MCF 10A (cell line): Measurements from ENCODE around the gene BNC1. TPM values are rescaled to one million over a fixed set of nuclear protein-coding genes. Genes with fewer than 3 reads are reported as not detected.

ENCODE experiments used
- BruUV-seq: library from RNA; stranded (reverse); fragments of 400-500 nt; replicated peaks from 2 replicates; lab custom pipeline; 2021; lab: Mats Ljungman, UMichigan
- CTCF ChIA-PET: fragments of 300-600 bp; sonication (Branson Sonifier 250); formaldehyde crosslinking; extraction: SDS; loops from one replicate; lab custom pipeline; 2021; ENCODE audit warnings: antibody characterized with exemption, inconsistent platforms; lab: Yijun Ruan, JAX
- POLR2A ChIA-PET: fragments of 300-600, 350-650 bp; sonication (Branson Sonifier 250); formaldehyde crosslinking; extraction: SDS; loops from one replicate; lab custom pipeline; 2020; ENCODE audit warnings: antibody characterized with exemption, inconsistent platforms; lab: Yijun Ruan, JAX
- DNase-seq: peaks from one replicate; pipeline ENCODE4 v3.0.0-alpha.2; 2018; ENCODE audit not compliant: unreplicated experiment
- H3K27ac Mint-ChIP-seq: one replicate; pipeline ENCODE4 v1.8.0; 2022; ENCODE audit warnings: mild to moderate bottlenecking, low read depth, mixed read lengths; ENCODE audit not compliant: unreplicated experiment
- H3K27me3 Mint-ChIP-seq: one replicate; pipeline ENCODE4 v1.8.0; 2022; ENCODE audit warnings: mixed read lengths; ENCODE audit not compliant: insufficient read depth, unreplicated experiment
- H3K36me3 Mint-ChIP-seq: one replicate; pipeline ENCODE4 v1.8.0; 2022; ENCODE audit warnings: mild to moderate bottlenecking, moderate library complexity, mixed read lengths; ENCODE audit not compliant: insufficient read depth, unreplicated experiment
- H3K4me1 Mint-ChIP-seq: one replicate; pipeline ENCODE4 v1.8.0; 2022; ENCODE audit warnings: mixed read lengths; ENCODE audit not compliant: insufficient read depth, unreplicated experiment
- H3K4me3 Mint-ChIP-seq: one replicate; pipeline ENCODE4 v1.8.0; 2022; ENCODE audit warnings: mild to moderate bottlenecking, moderate library complexity, mixed read lengths; ENCODE audit not compliant: unreplicated experiment
- H3K9me3 Mint-ChIP-seq: one replicate; pipeline ENCODE4 v1.8.0; 2022; ENCODE audit warnings: mixed read lengths; ENCODE audit not compliant: unreplicated experiment
- intact Hi-C: fragments of 100-400 bp; cut with micrococcal nuclease; formaldehyde crosslinking; loops from 2 replicates; pipeline ENCODE4 v1.14.1; 2022
- total RNA-seq: library from RNA; stranded (reverse); gene quantifications from 2 replicates; pipeline ENCODE4 v1.2.3, GENCODE V29; 2022
- TF ChIP-seq, protein P1 (sequence below): fragments of 200-600 bp; IDR thresholded peaks from one replicate; pipeline ENCODE4 v1.8.0; 2022; ENCODE audit warnings: antibody characterized with exemption, mild to moderate bottlenecking; ENCODE audit not compliant: unreplicated experiment

The BNC1 gene
- total RNA-seq, 1 experiment from 2014 or later = 93.5 TPM

- TF ChIP-seq, protein P1, sequence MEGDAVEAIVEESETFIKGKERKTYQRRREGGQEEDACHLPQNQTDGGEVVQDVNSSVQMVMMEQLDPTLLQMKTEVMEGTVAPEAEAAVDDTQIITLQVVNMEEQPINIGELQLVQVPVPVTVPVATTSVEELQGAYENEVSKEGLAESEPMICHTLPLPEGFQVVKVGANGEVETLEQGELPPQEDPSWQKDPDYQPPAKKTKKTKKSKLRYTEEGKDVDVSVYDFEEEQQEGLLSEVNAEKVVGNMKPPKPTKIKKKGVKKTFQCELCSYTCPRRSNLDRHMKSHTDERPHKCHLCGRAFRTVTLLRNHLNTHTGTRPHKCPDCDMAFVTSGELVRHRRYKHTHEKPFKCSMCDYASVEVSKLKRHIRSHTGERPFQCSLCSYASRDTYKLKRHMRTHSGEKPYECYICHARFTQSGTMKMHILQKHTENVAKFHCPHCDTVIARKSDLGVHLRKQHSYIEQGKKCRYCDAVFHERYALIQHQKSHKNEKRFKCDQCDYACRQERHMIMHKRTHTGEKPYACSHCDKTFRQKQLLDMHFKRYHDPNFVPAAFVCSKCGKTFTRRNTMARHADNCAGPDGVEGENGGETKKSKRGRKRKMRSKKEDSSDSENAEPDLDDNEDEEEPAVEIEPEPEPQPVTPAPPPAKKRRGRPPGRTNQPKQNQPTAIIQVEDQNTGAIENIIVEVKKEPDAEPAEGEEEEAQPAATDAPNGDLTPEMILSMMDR = no peak
- BruUV-seq = no TSS peak
- Mint-ChIP-seq H3K36me3 (peaks cover 30% of the 10 kb centered on the region), H3K27me3 (no peaks in the 10 kb centered on the region), H3K27ac (peak overlapping the region; percentile 71), H3K4me1 (peaks cover 54% of the 10 kb centered on the region), H3K9me3 (no peaks in the 10 kb centered on the region), H3K4me3 (peak overlapping the region; percentile 69)
- intact Hi-C loops = loop anchor here (1.0 to 5.0 kb wide), 2 partner anchors 36 to 79 kb away; no protein-coding TSS in a partner anchor
- ChIA-PET CTCF (interaction anchor here (0.6 to 3.0 kb wide), 4 partner anchors 19 to 93 kb away, joined by 3 to 11 read pairs (median 7); no protein-coding TSS in a partner anchor), POLR2A (interaction anchor here (0.6 to 11.4 kb wide), 11 partner anchors 8 to 812 kb away, joined by 3 to 269 read pairs (median 5); no protein-coding TSS in a partner anchor)
- DNase-seq = peak; percentile 70
Observed at GRCh38 chr15:83285979-83286553, 1.6 kb upstream of the BNC1 start.

DNA sequence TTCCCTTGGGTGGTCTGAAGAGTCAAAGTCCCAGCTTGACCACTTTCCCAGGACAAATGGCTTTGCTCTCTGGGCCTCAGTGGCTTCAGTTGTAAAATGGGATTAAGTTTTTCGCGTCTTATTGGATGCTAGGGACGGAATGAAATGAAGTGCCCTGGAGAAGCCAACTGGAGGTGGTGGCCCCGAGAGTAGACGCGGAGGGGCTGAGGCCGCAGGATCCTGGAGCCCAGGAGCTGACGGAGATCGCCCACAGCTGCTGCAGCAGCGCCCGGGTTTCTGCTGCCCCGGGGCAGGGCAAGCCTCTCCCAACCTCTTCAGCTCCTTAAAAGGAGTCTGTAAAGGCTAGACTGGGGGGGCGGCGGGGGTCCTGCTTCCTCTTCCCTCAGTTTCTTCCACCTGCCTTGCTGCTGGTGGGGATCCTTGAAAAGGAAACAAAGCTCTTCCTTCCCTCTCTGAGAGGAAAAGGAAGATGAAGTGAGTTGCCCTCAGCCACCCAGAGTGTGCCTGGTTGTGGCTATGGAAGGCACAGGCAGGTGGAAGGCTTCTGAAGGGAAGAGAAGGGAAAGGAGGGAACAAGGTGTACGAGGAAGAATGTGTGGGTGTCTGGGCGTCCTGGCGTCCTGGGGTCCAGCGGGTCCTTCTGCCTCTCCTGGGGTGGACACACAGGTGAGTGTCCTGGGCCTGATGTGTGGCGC is 967 bp upstream of the BNC1 start:
- BruUV-seq = no TSS peak

GRCh38 chr15:83283813-83284558 is 478 bp downstream of the BNC1 start:
- peaks cover 48% of the 10 kb centered on the region for H3K36me3 Mint-ChIP-seq
- H3K9me3 Mint-ChIP-seq = no peaks in the 10 kb centered on the region
- POLR2A ChIA-PET = interaction anchor here (0.8 to 11.4 kb wide), 12 partner anchors 9 to 473 kb away, joined by 3 to 269 read pairs (median 8); no protein-coding TSS in a partner anchor
- BruUV-seq = no TSS peak
- H3K27me3 Mint-ChIP-seq = no peaks in the 10 kb centered on the region
- TF ChIP-seq, protein P1 = no peak
- peak overlapping the region; percentile 99 for H3K4me3 Mint-ChIP-seq
- intact Hi-C loops = loop anchor here (2.0 kb wide), 2 partner anchors 95 to 153 kb away; no protein-coding TSS in a partner anchor
- peak overlapping the region; percentile 99 for H3K27ac Mint-ChIP-seq
- H3K4me1 Mint-ChIP-seq = peaks cover 59% of the 10 kb centered on the region
- no peak for DNase-seq
- CTCF ChIA-PET = interaction anchor here (1.1 to 1.3 kb wide), 3 partner anchors 38 to 152 kb away, joined by 3 read pairs; no protein-coding TSS in a partner anchor

More for the DNA sequence above, 967 bp upstream of the BNC1 start:
- intact Hi-C loops = loop anchor here (1.0 to 5.0 kb wide), 2 partner anchors 37 to 80 kb away; no protein-coding TSS in a partner anchor
- no peaks in the 10 kb centered on the region for H3K27me3 Mint-ChIP-seq
- H3K4me3 Mint-ChIP-seq = peak overlapping the region; percentile 69
- H3K4me1 Mint-ChIP-seq = peaks cover 60% of the 10 kb centered on the region
- H3K36me3 Mint-ChIP-seq = peaks cover 36% of the 10 kb centered on the region
- H3K27ac Mint-ChIP-seq = peak overlapping the region; percentile 71
- TF ChIP-seq, protein P1 = no peak
- peak; percentile 54 for DNase-seq
- CTCF ChIA-PET = interaction anchor here (0.6 to 3.0 kb wide), 5 partner anchors 19 to 155 kb away, joined by 3 to 11 read pairs (median 4); no protein-coding TSS in a partner anchor
- POLR2A ChIA-PET = interaction anchor here (0.6 to 11.4 kb wide), 10 partner anchors 7 to 813 kb away, joined by 3 to 269 read pairs (median 22); no protein-coding TSS in a partner anchor
- H3K9me3 Mint-ChIP-seq = no peaks in the 10 kb centered on the region
